Stimulated activated CD4-positive, alpha-beta T cell treated with anti-CD3 and anti-CD28 coated beads, Interleukin-2, amount 100 ng/mL, for 24 hours (primary cell): Measurements from ENCODE around the gene NCKAP1.
"Not testable (repeated sequence)": the region's sequence is repeated elsewhere in the genome, so short reads cannot be mapped to it uniquely, and the experiment has no call there.

Experiments
- DNase-seq, 2 donors: peaks; one replicate each; pipeline ENCODE4 v3.0.0-alpha.2; 2020

Gene NCKAP1

GRCh38 chr2:183001948-183002347 lies 36.3 kb downstream of the NCKAP1 start:
- no peak for DNase-seq

GRCh38 chr2:183000846-183001245 lies 37.4 kb downstream of the NCKAP1 start:
- DNase-seq: no peak

- no peak for DNase-seq
Observed at GRCh38 chr2:182999348-183000028, 38.8 kb downstream of the NCKAP1 start.

- no peak for DNase-seq
Observed at GRCh38 chr2:182994228-182994912, 43.9 kb downstream of the NCKAP1 start.

- no peak for DNase-seq
Observed at GRCh38 chr2:182982941-182983340, 55.3 kb downstream of the NCKAP1 start.

- not testable (repeated sequence) for DNase-seq
Observed at GRCh38 chr2:182981475-182981874, 56.8 kb downstream of the NCKAP1 start.

- DNase-seq: no peak
Observed at GRCh38 chr2:182980652-182981051, 57.6 kb downstream of the NCKAP1 start.

GRCh38 chr2:182980115-182980514 lies 58.1 kb downstream of the NCKAP1 start:
- no peak for DNase-seq

GRCh38 chr2:182977463-182977862 lies 60.8 kb downstream of the NCKAP1 start:
- DNase-seq: no peak

- no peak for DNase-seq
Observed at GRCh38 chr2:182973441-182974352, 64.6 kb downstream of the NCKAP1 start.

GRCh38 chr2:182972548-182972942 lies 65.7 kb downstream of the NCKAP1 start:
- DNase-seq: no peak

GRCh38 chr2:182971820-182972547 lies 66.3 kb downstream of the NCKAP1 start:
- no peak for DNase-seq

- DNase-seq: no peak
Observed at GRCh38 chr2:182970486-182970885, 67.8 kb downstream of the NCKAP1 start.

GRCh38 chr2:182968493-182968892 lies 69.8 kb downstream of the NCKAP1 start:
- no peak for DNase-seq

- not testable (repeated sequence) for DNase-seq
Observed at GRCh38 chr2:182966356-182966755, 71.9 kb downstream of the NCKAP1 start.

- DNase-seq: no peak
Observed at GRCh38 chr2:182962641-182963040, 75.6 kb downstream of the NCKAP1 start.

- DNase-seq: not testable (repeated sequence)
Observed at GRCh38 chr2:182960869-182961268, 77.4 kb downstream of the NCKAP1 start.

- no peak for DNase-seq
Observed at GRCh38 chr2:182954789-182955188, 83.5 kb downstream of the NCKAP1 start.

GRCh38 chr2:182952741-182953450 lies 85.4 kb downstream of the NCKAP1 start:
- DNase-seq: no peak

GRCh38 chr2:182951948-182952663 lies 86.2 kb downstream of the NCKAP1 start:
- no peak for DNase-seq

- DNase-seq: no peak
Observed at GRCh38 chr2:182950546-182950945, 87.7 kb downstream of the NCKAP1 start.
